GM23248 (cell line): Measurements from ENCODE around the gene CLK2. TPM values are rescaled to one million over a fixed set of nuclear protein-coding genes. Genes with fewer than 3 reads are reported as not detected.

Source experiments
- DNase-seq: peaks from one replicate; pipeline ENCODE4 v3.0.0-alpha.2; 2015
- H2AFZ ChIP-seq: fragments of 200-600 bp; sonication (generic); 2 replicates; pipeline ENCODE4 v1.6.1; 2016; ENCODE audit warnings: antibody characterized with exemption
- H3F3A ChIP-seq: fragments of 200-600 bp; sonication (generic); 2 replicates; pipeline ENCODE4 v1.6.1; 2016; ENCODE audit warnings: mild to moderate bottlenecking, antibody characterized with exemption, mixed run types; ENCODE audit not compliant: insufficient read depth
- H3K27ac ChIP-seq: fragments of 200-600 bp; sonication (generic); 2 replicates; pipeline ENCODE4 v1.5.1; 2016; ENCODE audit warnings: mild to moderate bottlenecking
- H3K27me3 ChIP-seq: fragments of 200-600 bp; sonication (generic); replicated peaks from 2 replicates; pipeline ENCODE4 v1.6.1; 2016; ENCODE audit warnings: mild to moderate bottlenecking; ENCODE audit not compliant: insufficient read depth
- H3K36me3 ChIP-seq: fragments of 200-600 bp; sonication (generic); 2 replicates; pipeline ENCODE4 v1.6.1; 2016; ENCODE audit warnings: low read depth, mild to moderate bottlenecking
- H3K4me1 ChIP-seq: fragments of 200-600 bp; sonication (generic); 2 replicates; pipeline ENCODE4 v1.6.1; 2016; ENCODE audit warnings: mild to moderate bottlenecking; ENCODE audit not compliant: insufficient read depth
- H3K4me2 ChIP-seq: fragments of 200-600 bp; sonication (generic); one replicate; pipeline ENCODE4 v1.6.1; 2016; ENCODE audit warnings: mild to moderate bottlenecking; ENCODE audit not compliant: unreplicated experiment
- H3K4me3 ChIP-seq: fragments of 200-600 bp; sonication (generic); 2 replicates; pipeline ENCODE4 v1.5.1; 2016; ENCODE audit warnings: mild to moderate bottlenecking
- H3K79me2 ChIP-seq: fragments of 200-600 bp; sonication (generic); 2 replicates; pipeline ENCODE4 v1.6.1; 2016; ENCODE audit warnings: mild to moderate bottlenecking; ENCODE audit not compliant: insufficient read depth
- H3K9ac ChIP-seq: fragments of 200-600 bp; sonication (generic); 2 replicates; pipeline ENCODE4 v1.6.1; 2016; ENCODE audit warnings: mild to moderate bottlenecking
- H3K9me2 ChIP-seq: fragments of 200-600 bp; sonication (generic); 2 replicates; pipeline ENCODE4 v1.6.1; 2016; ENCODE audit warnings: mixed run types, mild to moderate bottlenecking, moderate library complexity; ENCODE audit not compliant: insufficient read depth
- H3K9me3 ChIP-seq: fragments of 200-600 bp; sonication (generic); one replicate; pipeline ENCODE4 v1.6.1; 2017; ENCODE audit warnings: low read depth
- H4K20me1 ChIP-seq: fragments of 200-600 bp; sonication (generic); 2 replicates; pipeline ENCODE4 v1.6.0; 2016; ENCODE audit not compliant: insufficient read depth
- EZH2 ChIP-seq: fragments of 200-600 bp; sonication (generic); IDR thresholded peaks from 2 replicates; pipeline ENCODE4 v1.6.1; 2018; ENCODE audit warnings: antibody characterized with exemption, mild to moderate bottlenecking; ENCODE audit not compliant: insufficient read depth, poor library complexity, severe bottlenecking
- EZH2phosphoT487 ChIP-seq: fragments of 200-600 bp; sonication (generic); IDR thresholded peaks from 2 replicates; pipeline ENCODE4 v1.6.1; 2018; ENCODE audit warnings: antibody characterized with exemption, moderate library complexity, mild to moderate bottlenecking, low read depth; ENCODE audit not compliant: insufficient read depth
- WGBS, 2 experiments: methylation state at CpG; one replicate each; pipeline ENCODE4 v1.1.6; 2015 to 2017; ENCODE audit warnings: low lambda C conversion rate in 2 of 2, low coverage in 1 of 2; ENCODE audit errors: missing lambda C conversion rate in 2 of 2; 5-methylcytosine and 5-hydroxymethylcytosine counted together
- in situ Hi-C: fragments of 300-500 bp; cut with MboI; formaldehyde crosslinking; loops from 2 replicates; pipeline ENCODE4 v1.15.0; 2020
- polyA plus RNA-seq: library from polyadenylated mRNA; unstranded; fragments of >200 nt; fragmentation: Nextera tagmentation; extraction: Ambion mirVana; gene quantifications from 2 replicates; pipeline ENCODE4 v1.2.1, GENCODE V29; 2016
- total RNA-seq: library from RNA; depleted of rRNA; stranded (reverse); fragments of >200 nt; shearing (Covaris generic); gene quantifications from 2 replicates; pipeline ENCODE4 v1.2.3, GENCODE V29; 2014

CLK2 gene
- total and polyA plus RNA-seq, 2 experiments from 2014 or later: 10.4 to 16.8 TPM

GRCh38 chr1:155316922-155317321 lies 43.6 kb upstream of the CLK2 start:
- WGBS, 2 experiments: 97 to 99% methylated on average over 3 of the region's 3 CpGs
- TF ChIP-seq EZH2 (no peak), EZH2phosphoT487 (no peak)

GRCh38 chr1:155313261-155313660 lies 40.0 kb upstream of the CLK2 start:
- Histone ChIP-seq H3K36me3 (no peaks in the 10 kb centered on the region), H3K27me3 (no peaks in the 10 kb centered on the region), H3K9me3 (no peaks in the 10 kb centered on the region), H3F3A (0 out of 2 replicates have a peak, but pooled peaks cover under 1% of the 10 kb centered on the region), H3K79me2 (peaks cover 30% of the 10 kb centered on the region), H3K4me2 (no peak overlapping the region), H3K9me2 (no peaks in the 10 kb centered on the region), H3K4me1 (peaks cover 9% of the 10 kb centered on the region; the same call in 1 of the 2 replicates), H3K9ac (no peak overlapping the region), H4K20me1 (no peaks in the 10 kb centered on the region), H2AFZ (no peak overlapping the region), H3K27ac (no peak overlapping the region), H3K4me3 (no peak overlapping the region)
- TF ChIP-seq EZH2phosphoT487: no peak
- no peak for TF ChIP-seq EZH2
- WGBS, 2 experiments: 84 to 85% methylated on average over 8 of the region's 8 CpGs
- in situ Hi-C loops: no loop called here
- DNase-seq: no peak

More at GRCh38 chr1:155316922-155317321, 43.6 kb upstream of the CLK2 start:
- no peaks in the 10 kb centered on the region for H3K36me3 ChIP-seq
- no peaks in the 10 kb centered on the region for H3K27me3 ChIP-seq
- peaks cover 8% of the 10 kb centered on the region for H3K4me1 ChIP-seq
- H3K9ac ChIP-seq: no peak overlapping the region
- no peak overlapping the region for H3K4me3 ChIP-seq
- in situ Hi-C loops: no loop called here
- DNase-seq: no peak
- no peak overlapping the region for H3K4me2 ChIP-seq
- no peaks in the 10 kb centered on the region for H4K20me1 ChIP-seq
- H3K9me2 ChIP-seq: no peaks in the 10 kb centered on the region
- H3F3A ChIP-seq: peaks cover 5% of the 10 kb centered on the region; the same call in 1 of the 2 replicates
- H3K9me3 ChIP-seq: no peaks in the 10 kb centered on the region
- H3K27ac ChIP-seq: no peak overlapping the region
- H2AFZ ChIP-seq: no peak overlapping the region
- peaks cover 8% of the 10 kb centered on the region for H3K79me2 ChIP-seq

- Histone ChIP-seq H3K9me3 (no peaks in the 10 kb centered on the region), H3K79me2 (peaks cover 30% of the 10 kb centered on the region), H2AFZ (peak overlapping the region; percentile 80), H4K20me1 (no peaks in the 10 kb centered on the region), H3K27me3 (no peaks in the 10 kb centered on the region), H3K4me2 (peak overlapping the region; percentile 87), H3K9me2 (no peaks in the 10 kb centered on the region), H3K4me1 (peaks cover 22% of the 10 kb centered on the region), H3K27ac (peak overlapping the region; percentile 87), H3K36me3 (no peaks in the 10 kb centered on the region), H3K9ac (peak overlapping the region; percentile 89), H3F3A (peaks cover 13% of the 10 kb centered on the region; the same call in 1 of the 2 replicates), H3K4me3 (peak overlapping the region; percentile 92)
- DNase-seq: peak; percentile 31
- TF ChIP-seq EZH2phosphoT487 (no peak), EZH2 (no peak)
- 29 to 32% methylated on average over 11 of the region's 11 CpGs for WGBS, 2 experiments
- in situ Hi-C loops: no loop called here
Observed at GRCh38 chr1:155309423-155310021, 36.2 kb upstream of the CLK2 start.

- H3K27ac ChIP-seq: peak within 1 kb of the TSS; percentile 87
- H3K9me2 ChIP-seq: no peaks in the 10 kb centered on the region
- H3K79me2 ChIP-seq: peaks cover 30% of the 10 kb centered on the region
- H3K27me3 ChIP-seq: no peaks in the 10 kb centered on the region
- 1 to 2% methylated on average over 51 of the region's 51 CpGs for WGBS, 2 experiments
- H3K9ac ChIP-seq: peak within 1 kb of the TSS; percentile 89
- TF ChIP-seq EZH2phosphoT487 (no peak), EZH2 (no peak)
- H3K4me2 ChIP-seq: peak within 1 kb of the TSS; percentile 87
- H3K36me3 ChIP-seq: no peaks in the 10 kb centered on the region
- H3K9me3 ChIP-seq: no peaks in the 10 kb centered on the region
- H3K4me3 ChIP-seq: peak within 1 kb of the TSS; percentile 92
- H3K4me1 ChIP-seq: peaks cover 22% of the 10 kb centered on the region
- peaks cover 13% of the 10 kb centered on the region; the same call in 1 of the 2 replicates for H3F3A ChIP-seq
- DNase-seq: peak; percentile 99
- H4K20me1 ChIP-seq: no peaks in the 10 kb centered on the region
- H2AFZ ChIP-seq: peak within 1 kb of the TSS; percentile 80
- in situ Hi-C loops: no loop called here
Observed at GRCh38 chr1:155308493-155309422, 35.5 kb upstream of the CLK2 start, which contains the start of gene FDPS. Gene FDPS (plus strand): TSS chr1:155308866. CDS start chr1:155309790, 924 bp downstream.
